KBM-7 (cell line): ENCODE measurements around the gene PADI2.
A peak's percentile ranks its signal among the peaks of the same experiment; 100 is the strongest.

ENCODE experiments used
- DNase-seq: peaks from one replicate; pipeline ENCODE4 v3.0.0-alpha.2; 2015
- in situ Hi-C: fragments of 300-500 bp; cut with MboI; formaldehyde crosslinking; loops from 2 replicates; pipeline ENCODE4 v1.14.3; 2020; ENCODE audit warnings: low sequenced_read_pairs, low pct_unique_long_range_greater_than_20kb, mixed read lengths

PADI2 gene

DNA sequence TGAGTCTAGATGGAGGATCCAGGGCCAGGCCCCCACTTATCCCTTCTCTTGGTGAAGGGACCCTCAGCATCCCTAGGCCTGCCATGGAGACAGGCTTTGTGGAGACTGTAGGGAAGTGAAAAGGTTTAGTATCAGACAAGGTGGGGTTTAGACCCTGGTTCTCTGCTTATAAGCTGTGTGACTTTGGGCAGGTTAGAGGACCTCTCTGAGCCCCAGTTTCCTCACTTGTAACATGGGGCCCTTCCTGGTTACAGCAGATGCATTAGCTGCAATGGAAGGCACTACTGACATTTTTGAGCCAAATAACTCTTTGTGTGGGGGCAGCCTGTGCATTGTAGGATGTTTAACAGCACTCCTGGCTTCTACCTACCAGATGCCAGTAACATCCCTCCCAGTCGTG, 22.7 kb downstream of the PADI2 start:
- in situ Hi-C loops, result no loop called here
- DNase-seq, result no peak

- no peak for DNase-seq
- in situ Hi-C loops, result no loop called here
Measured at GRCh38 chr1:17095141-17095540, 24.1 kb downstream of the PADI2 start.

GRCh38 chr1:17094664-17095063, 24.6 kb downstream of the PADI2 start:
- in situ Hi-C loops, result no loop called here
- no peak for DNase-seq

GRCh38 chr1:17093822-17094393, 25.3 kb downstream of the PADI2 start:
- in situ Hi-C loops, result no loop called here
- no peak for DNase-seq

GRCh38 chr1:17091252-17091651, 28.0 kb downstream of the PADI2 start:
- no peak for DNase-seq
- in situ Hi-C loops, result no loop called here

DNA sequence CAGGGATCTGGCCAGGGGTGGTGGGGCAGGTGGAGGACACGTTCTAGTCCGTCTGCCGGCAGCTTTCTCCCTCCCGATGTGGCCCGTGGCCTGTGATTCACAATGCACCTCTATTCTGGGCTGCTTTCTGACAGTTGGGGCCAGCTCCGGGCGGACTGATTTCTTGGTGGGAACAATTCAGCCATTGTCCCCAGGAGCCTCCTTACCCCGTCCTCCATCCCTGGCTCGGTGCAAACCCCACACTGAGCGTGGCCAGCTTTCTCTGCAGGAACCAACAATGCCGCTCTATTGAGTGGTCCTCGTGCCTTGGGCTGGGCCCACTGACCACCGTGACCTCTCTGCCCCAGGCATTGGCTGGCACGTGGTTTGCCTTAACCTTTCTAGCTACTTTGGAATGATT, 29.7 kb downstream of the PADI2 start:
- in situ Hi-C loops, result no loop called here

DNA sequence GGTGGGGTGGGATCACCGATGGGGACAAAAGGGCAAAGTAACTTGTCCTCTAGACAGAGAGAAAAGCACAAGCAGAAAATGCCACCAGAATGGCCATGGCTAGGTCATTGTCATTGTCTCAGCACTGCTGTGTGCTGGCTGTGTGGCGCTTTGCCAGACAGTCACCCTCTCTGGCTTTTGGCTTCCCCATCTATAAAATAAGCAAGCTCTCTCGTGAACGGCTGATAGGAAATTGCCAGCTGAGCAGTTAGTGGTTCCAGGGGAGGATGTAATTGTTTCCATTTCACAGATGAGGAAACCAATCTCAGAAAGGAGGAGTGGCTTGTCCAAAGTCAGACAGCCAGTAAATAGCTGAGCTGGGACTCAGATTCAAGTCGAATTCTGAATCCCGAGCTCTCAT, 32.5 kb downstream of the PADI2 start:
- no peak for DNase-seq
- in situ Hi-C loops, result no loop called here

More for the DNA sequence above, 29.7 kb downstream of the PADI2 start:
- no peak for DNase-seq

DNA sequence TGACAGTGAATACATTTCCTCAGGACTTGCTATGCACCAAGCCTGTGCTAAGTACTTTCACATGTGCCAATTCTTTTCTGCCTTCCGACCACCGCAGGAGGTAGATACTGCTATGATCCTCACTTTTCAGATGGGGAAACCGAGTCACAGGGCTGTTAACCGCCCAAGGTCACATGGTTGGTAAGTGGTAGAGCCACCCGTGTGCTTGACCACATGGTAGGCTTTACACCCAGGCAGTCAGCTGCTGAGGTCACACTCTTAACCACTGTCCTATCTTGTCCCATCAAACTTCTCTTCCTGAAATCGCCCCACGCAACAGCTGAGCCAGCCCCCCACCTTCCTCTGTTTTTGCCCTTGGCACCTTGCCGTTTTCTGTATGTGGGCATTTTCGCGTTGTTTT, 34.5 kb downstream of the PADI2 start:
- in situ Hi-C loops, result no loop called here
- no peak for DNase-seq

DNA sequence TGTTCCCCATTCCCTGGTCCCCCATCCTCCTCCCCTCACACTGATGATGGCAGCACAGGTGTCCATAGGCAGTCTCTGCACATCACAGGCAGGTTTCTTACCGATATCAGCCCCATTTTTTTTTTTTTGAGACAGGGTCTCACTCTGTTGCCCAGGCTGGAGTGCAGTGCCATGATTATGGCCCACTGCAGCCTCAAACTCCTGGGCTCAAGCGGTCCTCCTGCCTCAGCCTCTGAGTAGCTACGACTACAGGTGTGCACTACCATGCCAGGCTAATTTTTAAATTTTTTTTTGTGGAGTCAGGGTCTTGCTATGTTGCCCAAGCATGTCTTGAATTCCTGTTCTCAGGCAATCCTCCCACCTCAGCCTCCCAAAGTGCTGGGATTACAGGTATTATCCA, 36.5 kb downstream of the PADI2 start:
- in situ Hi-C loops, result no loop called here
- DNase-seq, result no peak

GRCh38 chr1:17081439-17081838, 37.8 kb downstream of the PADI2 start:
- no peak for DNase-seq

DNA sequence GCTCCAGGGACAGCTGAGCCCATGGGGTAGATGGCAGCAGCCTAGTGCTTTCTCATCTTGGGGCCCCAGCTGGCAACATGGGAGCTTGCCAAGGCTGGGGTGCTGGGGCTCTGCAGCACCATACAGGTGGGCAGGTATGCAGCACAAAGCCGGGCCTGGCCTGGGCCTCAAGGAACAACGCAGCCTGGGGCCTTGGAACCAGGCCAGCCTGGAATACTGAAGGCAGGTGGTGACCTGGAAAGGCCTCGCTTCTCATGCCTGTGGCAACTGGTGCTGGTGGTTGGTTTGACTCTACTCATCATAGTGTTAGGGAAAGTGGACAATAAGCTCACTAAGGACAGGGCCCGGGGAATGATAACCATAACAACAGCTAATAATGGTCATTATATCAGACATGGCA, 38.4 kb downstream of the PADI2 start:
- in situ Hi-C loops, result no loop called here
- DNase-seq, result no peak

More at GRCh38 chr1:17081439-17081838, 37.8 kb downstream of the PADI2 start:
- in situ Hi-C loops, result no loop called here

DNA sequence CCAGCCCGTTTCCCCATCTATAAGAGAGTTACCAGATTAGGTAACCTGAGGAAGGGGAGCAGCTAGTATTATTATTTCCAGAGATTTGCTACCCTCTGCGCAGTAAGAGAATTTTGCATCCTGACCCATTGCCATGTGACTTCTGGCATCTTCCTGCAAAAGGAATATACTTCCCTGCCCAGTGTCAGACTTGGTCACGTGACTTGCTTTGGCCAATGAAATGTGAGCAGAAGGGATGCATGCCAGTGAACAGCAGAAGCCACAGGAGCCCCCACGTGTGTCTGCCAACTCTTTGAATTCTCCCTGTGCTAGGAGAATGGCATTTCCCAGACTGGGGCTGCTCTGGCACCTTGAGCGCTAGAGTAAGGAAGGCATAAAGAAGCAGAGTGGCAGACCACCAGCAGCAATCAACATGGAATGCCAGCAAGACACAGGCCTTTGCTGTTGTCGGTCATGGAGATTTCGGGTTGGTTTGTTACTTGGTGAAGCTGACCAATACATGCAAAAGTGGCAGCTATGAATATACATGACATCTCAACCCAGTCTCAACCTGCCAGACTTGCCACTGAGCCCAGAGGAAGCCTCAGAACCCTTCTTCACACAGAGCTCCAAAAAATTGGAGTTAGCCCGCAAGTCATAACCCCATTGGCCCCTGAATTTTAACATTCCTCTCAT, 39.0 kb downstream of the PADI2 start:
- in situ Hi-C loops, result no loop called here
- DNase-seq, result no peak

GRCh38 chr1:17078991-17079868, 40.0 kb downstream of the PADI2 start:
- in situ Hi-C loops, result no loop called here
- DNase-seq, result no peak

GRCh38 chr1:17075470-17076255, 43.6 kb downstream of the PADI2 start:
- in situ Hi-C loops, result no loop called here
- peak; percentile 47 for DNase-seq

DNA sequence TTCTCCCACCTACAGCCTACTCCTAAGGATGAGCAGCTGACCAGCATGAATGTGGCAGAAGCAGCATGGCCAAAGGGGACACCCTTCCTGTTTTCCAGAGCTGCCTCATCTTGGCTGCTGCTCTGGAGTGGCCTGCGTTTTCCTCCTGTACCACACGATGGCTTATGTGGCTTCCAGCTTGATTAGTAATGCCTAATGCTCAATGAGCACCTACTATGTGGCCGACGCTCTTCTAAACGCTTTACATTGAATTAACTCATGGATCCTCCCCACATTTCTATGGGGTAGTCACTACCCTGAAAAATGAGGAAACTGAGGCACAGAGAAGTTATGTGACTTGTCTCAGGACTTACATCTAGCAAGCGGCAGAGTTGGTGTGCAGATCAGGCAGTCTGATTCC, 47.5 kb downstream of the PADI2 start:
- no peak for DNase-seq
- in situ Hi-C loops, result no loop called here

DNA sequence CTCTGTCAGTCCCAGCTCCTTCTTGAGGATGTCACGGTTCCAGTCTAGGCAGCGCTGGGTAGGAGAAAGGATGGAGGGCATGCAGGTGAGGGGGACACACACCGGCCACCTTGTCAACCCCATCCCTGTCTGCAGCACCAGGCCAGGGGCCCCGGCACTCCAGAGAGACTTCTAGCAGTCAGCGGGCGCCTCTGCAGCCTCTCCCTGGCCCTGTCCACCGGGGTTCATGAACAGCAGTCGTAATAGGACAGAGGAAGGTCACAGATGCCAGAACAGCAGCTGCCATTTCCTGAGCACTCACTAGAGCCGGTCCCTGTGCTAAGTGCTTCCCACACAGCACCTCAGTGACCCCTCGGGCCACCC, 49.1 kb downstream of the PADI2 start:
- no peak for DNase-seq
- in situ Hi-C loops, result no loop called here

DNA sequence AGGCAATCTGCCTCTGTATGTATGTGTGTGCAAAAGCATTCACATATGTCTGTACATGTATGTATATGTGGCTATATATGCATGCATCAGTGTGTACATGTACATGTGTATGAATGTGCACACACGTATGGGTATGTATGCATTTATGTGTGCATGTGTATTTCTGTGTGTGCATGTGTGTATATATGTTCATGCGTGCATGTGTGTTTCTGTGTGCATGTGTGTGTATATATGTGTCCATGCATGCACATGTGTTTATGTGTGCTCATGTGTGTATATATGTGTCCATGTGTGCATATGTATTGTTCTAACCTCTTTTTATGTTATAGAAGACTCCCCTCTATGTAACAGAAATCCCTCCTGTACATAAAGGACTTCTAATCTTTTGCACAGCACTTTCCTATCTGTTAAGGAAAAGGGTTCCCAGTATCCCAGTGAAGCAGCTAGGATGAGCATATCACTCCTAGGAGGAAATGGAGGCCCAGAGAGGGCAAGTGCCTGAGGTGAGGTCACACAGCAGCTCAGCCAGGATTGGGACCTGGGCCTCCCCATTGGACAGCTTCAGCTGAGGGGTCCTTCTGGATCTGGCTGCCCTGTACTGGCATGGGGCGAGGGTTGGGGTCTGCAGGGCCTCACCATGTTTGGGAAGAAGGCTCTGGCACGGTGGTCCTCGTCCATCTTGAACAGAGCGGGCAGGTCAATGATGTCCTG, 49.6 kb downstream of the PADI2 start:
- in situ Hi-C loops, result no loop called here
- DNase-seq, result no peak

- in situ Hi-C loops, result no loop called here
- DNase-seq, result no peak
Measured at GRCh38 chr1:17068789-17069188, 50.5 kb downstream of the PADI2 start.
